PC-9 (cell line): ENCODE measurements around the gene ESR2. TPM values are rescaled to one million over a fixed set of nuclear protein-coding genes. Genes with fewer than 3 reads are reported as not detected.

Source experiments
- BruUV-seq: library from RNA; stranded (reverse); fragments of 400-500 nt; replicated peaks from 2 replicates; lab custom pipeline; 2021; lab: Mats Ljungman, UMichigan
- CTCF ChIA-PET: fragments of 300-600 bp; sonication (Branson Sonifier 250); formaldehyde crosslinking; loops from one replicate; lab custom pipeline; 2022; ENCODE audit warnings: antibody characterized with exemption; lab: Charles Lee
- POLR2A ChIA-PET: fragments of 300-600 bp; sonication (Branson Sonifier 250); formaldehyde crosslinking; loops from one replicate; lab custom pipeline; 2022; ENCODE audit warnings: antibody characterized with exemption; ENCODE audit not compliant: unreplicated experiment; lab: Charles Lee
- DNase-seq, 2 experiments: peaks; one replicate each; pipeline versions ENCODE4 v3.0.0 to v3.0.0-alpha.2; 2015 to 2022; ENCODE audit warnings: mixed read lengths in 1 of 2
- H2AFZ ChIP-seq: fragments of 200-600 bp; sonication (generic); 2 replicates; pipeline ENCODE4 v1.8.1; 2017; ENCODE audit warnings: antibody characterized with exemption
- H3F3A ChIP-seq: fragments of 200-600 bp; sonication (generic); 2 replicates; pipeline ENCODE4 v1.8.1; 2017; ENCODE audit warnings: antibody characterized with exemption, mild to moderate bottlenecking, low read depth; ENCODE audit not compliant: insufficient read depth
- H3K27ac ChIP-seq: fragments of 200-600 bp; sonication (generic); 2 replicates; pipeline ENCODE4 v1.6.1; 2016; ENCODE audit warnings: mixed run types
- H3K27me3 ChIP-seq: fragments of 200-600 bp; sonication (generic); 2 replicates; pipeline ENCODE4 v1.6.1; 2016; ENCODE audit warnings: low read depth, mixed run types; ENCODE audit not compliant: insufficient read depth
- H3K36me3 ChIP-seq: fragments of 200-600 bp; sonication (generic); 2 replicates; pipeline ENCODE4 v1.6.1; 2016; ENCODE audit warnings: low read depth, mixed run types
- H3K4me1 ChIP-seq: fragments of 200-600 bp; sonication (generic); replicated peaks from 2 replicates; pipeline ENCODE4 v1.6.1; 2016; ENCODE audit warnings: mixed run types; ENCODE audit not compliant: insufficient read depth
- H3K4me2 ChIP-seq: fragments of 200-600 bp; sonication (generic); 2 replicates; pipeline ENCODE4 v1.6.1; 2017; ENCODE audit warnings: mixed run types
- H3K4me3 ChIP-seq: fragments of 200-600 bp; sonication (generic); 2 replicates; pipeline ENCODE4 v1.6.1; 2016; ENCODE audit warnings: mixed run types
- H3K79me2 ChIP-seq: fragments of 200-600 bp; sonication (generic); 2 replicates; pipeline ENCODE4 v1.6.1; 2017; ENCODE audit warnings: low read depth, mixed run types
- H3K9me2 ChIP-seq: fragments of 200-600 bp; sonication (generic); 2 replicates; pipeline ENCODE4 v1.8.1; 2017; ENCODE audit warnings: mild to moderate bottlenecking; ENCODE audit not compliant: insufficient read depth
- H3K9me3 ChIP-seq: fragments of 200-600 bp; sonication (generic); 2 replicates; pipeline ENCODE4 v1.8.1; 2016; ENCODE audit warnings: low read depth; ENCODE audit not compliant: insufficient read depth
- H4K20me1 ChIP-seq: fragments of 200-600 bp; sonication (generic); 2 replicates; pipeline ENCODE4 v1.8.1; 2017; ENCODE audit not compliant: insufficient read depth
- EZH2 ChIP-seq: fragments of 200-600 bp; sonication (generic); IDR thresholded peaks from 2 replicates; pipeline ENCODE4 v1.8.0; 2017; ENCODE audit warnings: antibody characterized with exemption, low read depth
- intact Hi-C: fragments of 100-400 bp; cut with micrococcal nuclease; formaldehyde crosslinking; loops from one replicate; pipeline ENCODE4 v1.10.0; 2022; ENCODE audit not compliant: unreplicated experiment
- total RNA-seq: library from RNA; stranded (reverse); gene quantifications from 2 replicates; pipeline ENCODE4 v1.2.3, GENCODE V29; 2021
- TF ChIP-seq, protein P1 (sequence below): fragments of 200-600 bp; sonication (generic); conservative IDR thresholded peaks from 2 replicates; pipeline ENCODE4 v1.6.1; 2017; ENCODE audit warnings: mixed run types, antibody characterized with exemption, mild to moderate bottlenecking, moderate library complexity

ESR2 gene
- total RNA-seq, 1 experiment from 2014 or later = 0.20 TPM

DNA sequence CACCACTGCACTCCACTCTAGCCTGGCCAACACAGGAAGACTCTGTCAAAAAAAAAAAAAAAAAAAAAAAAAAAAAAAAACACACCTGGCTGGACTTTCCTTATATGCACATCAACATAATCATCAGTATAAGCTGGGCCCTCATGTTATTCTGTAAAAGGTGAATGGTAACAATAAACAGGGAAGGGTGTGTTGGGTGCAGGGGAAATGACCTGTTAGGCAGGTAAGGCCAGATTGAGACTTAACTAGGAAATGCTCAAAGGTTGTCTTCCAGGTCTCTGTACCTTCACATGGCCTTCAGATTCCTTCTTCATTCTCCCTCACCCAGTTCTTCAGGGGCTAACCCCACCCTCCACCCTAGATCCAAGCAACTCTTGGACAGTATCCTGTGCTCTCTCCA lies 47.5 kb downstream of the ESR2 start:
- Histone ChIP-seq H3K27me3 (no peaks in the 10 kb centered on the region), H3K79me2 (no peaks in the 10 kb centered on the region), H3K9me2 (no peaks in the 10 kb centered on the region), H4K20me1 (no peaks in the 10 kb centered on the region; the same call in 1 of the 2 replicates), H3K27ac (no peak overlapping the region), H3F3A (no peaks in the 10 kb centered on the region), H3K36me3 (no peaks in the 10 kb centered on the region), H3K4me2 (no peak overlapping the region; the same call in 1 of the 2 replicates), H3K9me3 (no peaks in the 10 kb centered on the region), H2AFZ (no peak overlapping the region), H3K4me1 (peaks cover 9% of the 10 kb centered on the region), H3K4me3 (no peak overlapping the region)
- no peak for TF ChIP-seq EZH2
- TF ChIP-seq, protein P1, sequence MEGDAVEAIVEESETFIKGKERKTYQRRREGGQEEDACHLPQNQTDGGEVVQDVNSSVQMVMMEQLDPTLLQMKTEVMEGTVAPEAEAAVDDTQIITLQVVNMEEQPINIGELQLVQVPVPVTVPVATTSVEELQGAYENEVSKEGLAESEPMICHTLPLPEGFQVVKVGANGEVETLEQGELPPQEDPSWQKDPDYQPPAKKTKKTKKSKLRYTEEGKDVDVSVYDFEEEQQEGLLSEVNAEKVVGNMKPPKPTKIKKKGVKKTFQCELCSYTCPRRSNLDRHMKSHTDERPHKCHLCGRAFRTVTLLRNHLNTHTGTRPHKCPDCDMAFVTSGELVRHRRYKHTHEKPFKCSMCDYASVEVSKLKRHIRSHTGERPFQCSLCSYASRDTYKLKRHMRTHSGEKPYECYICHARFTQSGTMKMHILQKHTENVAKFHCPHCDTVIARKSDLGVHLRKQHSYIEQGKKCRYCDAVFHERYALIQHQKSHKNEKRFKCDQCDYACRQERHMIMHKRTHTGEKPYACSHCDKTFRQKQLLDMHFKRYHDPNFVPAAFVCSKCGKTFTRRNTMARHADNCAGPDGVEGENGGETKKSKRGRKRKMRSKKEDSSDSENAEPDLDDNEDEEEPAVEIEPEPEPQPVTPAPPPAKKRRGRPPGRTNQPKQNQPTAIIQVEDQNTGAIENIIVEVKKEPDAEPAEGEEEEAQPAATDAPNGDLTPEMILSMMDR = no peak
- intact Hi-C loops = no loop called here
- DNase-seq = peak; percentile 6 to 71
- POLR2A ChIA-PET = no interaction called here
- CTCF ChIA-PET = no interaction called here
- BruUV-seq = no TSS peak

DNA sequence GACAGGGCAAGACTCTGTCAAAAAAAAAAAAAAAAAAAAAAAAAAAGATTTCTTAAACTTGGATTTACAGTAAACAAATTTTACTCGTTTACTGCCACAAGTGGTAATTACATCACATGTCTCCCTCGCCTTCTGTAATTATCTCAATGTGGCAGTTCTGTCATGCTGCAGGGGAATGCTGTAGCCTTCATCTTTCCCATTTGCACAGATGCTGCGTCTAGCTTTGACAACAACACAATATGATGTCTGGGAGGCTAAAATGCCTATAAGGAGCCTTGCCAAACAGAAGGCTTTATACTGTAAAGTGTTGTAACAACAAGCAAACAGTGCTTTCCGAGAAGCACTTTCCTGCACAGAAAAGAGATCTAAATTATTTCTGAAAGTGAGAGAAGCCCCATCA lies 48.7 kb downstream of the ESR2 start:
- intact Hi-C loops = no loop called here
- Histone ChIP-seq H3K4me2 (no peak overlapping the region), H3K4me1 (peaks cover 9% of the 10 kb centered on the region), H3K9me2 (no peaks in the 10 kb centered on the region), H2AFZ (no peak overlapping the region), H3K27me3 (no peaks in the 10 kb centered on the region), H3F3A (no peaks in the 10 kb centered on the region), H3K9me3 (no peaks in the 10 kb centered on the region), H4K20me1 (no peaks in the 10 kb centered on the region; the same call in 1 of the 2 replicates), H3K27ac (no peak overlapping the region), H3K36me3 (no peaks in the 10 kb centered on the region), H3K79me2 (no peaks in the 10 kb centered on the region), H3K4me3 (no peak overlapping the region)
- ChIA-PET POLR2A (no interaction called here), CTCF (no interaction called here)
- DNase-seq = no peak
- BruUV-seq = no TSS peak
- TF ChIP-seq, protein P1 = no peak

DNA sequence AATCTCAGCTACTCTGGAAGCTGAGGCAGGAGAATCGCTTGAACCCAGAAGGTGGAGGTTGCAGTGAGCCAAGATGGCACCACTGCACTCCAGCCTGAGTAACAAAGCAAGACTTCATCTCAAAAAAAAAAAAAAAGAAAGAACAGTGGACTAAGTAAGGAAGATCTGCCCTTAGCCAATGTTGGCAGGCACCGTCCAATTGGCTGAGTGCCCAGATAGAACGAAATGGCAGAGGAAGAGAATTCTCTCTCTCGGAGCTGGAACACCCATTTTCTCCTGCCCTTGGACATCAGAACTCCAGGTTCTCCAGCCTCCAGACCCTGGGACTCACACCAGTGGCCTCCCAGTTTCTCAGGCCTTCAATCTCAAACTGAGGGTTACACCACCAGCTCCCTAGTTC lies 49.9 kb downstream of the ESR2 start:
- no peak overlapping the region for H3K27ac ChIP-seq
- intact Hi-C loops = no loop called here
- H3K9me2 ChIP-seq = no peaks in the 10 kb centered on the region
- H3K27me3 ChIP-seq = no peaks in the 10 kb centered on the region
- ChIA-PET CTCF (no interaction called here), POLR2A (no interaction called here)
- no TSS peak for BruUV-seq
- no peaks in the 10 kb centered on the region for H3F3A ChIP-seq
- peaks cover 9% of the 10 kb centered on the region for H3K4me1 ChIP-seq
- no peaks in the 10 kb centered on the region for H3K79me2 ChIP-seq
- no peaks in the 10 kb centered on the region; the same call in 1 of the 2 replicates for H4K20me1 ChIP-seq
- no peaks in the 10 kb centered on the region for H3K36me3 ChIP-seq
- no peak overlapping the region for H3K4me3 ChIP-seq
- TF ChIP-seq EZH2 = no peak
- TF ChIP-seq, protein P1 = no peak
- H3K4me2 ChIP-seq = no peak overlapping the region
- no peak for DNase-seq
- no peak overlapping the region for H2AFZ ChIP-seq
- no peaks in the 10 kb centered on the region for H3K9me3 ChIP-seq
